Lower leg skin (tissue), 4 donors: ENCODE results near the gene CAPN13. TPM values are rescaled to one million over a fixed set of nuclear protein-coding genes. Genes with fewer than 3 reads are reported as not detected.
A peak's percentile ranks its signal among the peaks of the same experiment; 100 is the strongest.
"Not testable (repeated sequence)": the region's sequence is repeated elsewhere in the genome, so short reads cannot be mapped to it uniquely, and the experiment has no call there.

Experiments
- DNase-seq, 2 donors: peaks; one replicate each; pipeline ENCODE4 v3.0.0-alpha.2; 2019; ENCODE audit warnings: low spot score in 2 of 2
- H3K4me3 ChIP-seq: fragments of 200-600 bp; sonication (generic); 2 replicates; pipeline ENCODE4 v1.5.1; 2017; ENCODE audit warnings: mild to moderate bottlenecking, low read depth; ENCODE audit not compliant: poor library complexity, severe bottlenecking
- POLR2A ChIP-seq, 2 donors: fragments of 450-650 bp; IDR thresholded peaks; one replicate each; pipeline ENCODE4 v1.6.1; 2016 to 2017; ENCODE audit warnings: antibody characterized with exemption in 2 of 2, mild to moderate bottlenecking in 1 of 2, moderate library complexity in 1 of 2
- WGBS, 2 donors: methylation state at CpG; one replicate each; pipeline ENCODE4 v1.1.5; 2018; 5-methylcytosine and 5-hydroxymethylcytosine counted together
- intact Hi-C: fragments of 100-400 bp; cut with DNase I; formaldehyde crosslinking; loops from one replicate; pipeline ENCODE4 v1.15.0; 2023; ENCODE audit warnings: low total_unique reads
- total RNA-seq, 4 donors: library from RNA; depleted of rRNA; stranded (reverse); fragments of >200 nt; gene quantifications; one replicate each; pipeline ENCODE4 v1.1.0, GENCODE V29; 2016
- TF ChIP-seq, protein P1 (sequence below), 3 donors: fragments of 450-650 bp; IDR thresholded peaks; one replicate each; pipeline ENCODE4 v1.5.1; 2016; ENCODE audit warnings: antibody characterized with exemption in 3 of 3, mild to moderate bottlenecking in 3 of 3, moderate library complexity in 2 of 3

CAPN13 gene
- total RNA-seq, 4 donors from 2014 or later = 0.10 to 0.45 (median 0.11) TPM; not detected in 1

DNA sequence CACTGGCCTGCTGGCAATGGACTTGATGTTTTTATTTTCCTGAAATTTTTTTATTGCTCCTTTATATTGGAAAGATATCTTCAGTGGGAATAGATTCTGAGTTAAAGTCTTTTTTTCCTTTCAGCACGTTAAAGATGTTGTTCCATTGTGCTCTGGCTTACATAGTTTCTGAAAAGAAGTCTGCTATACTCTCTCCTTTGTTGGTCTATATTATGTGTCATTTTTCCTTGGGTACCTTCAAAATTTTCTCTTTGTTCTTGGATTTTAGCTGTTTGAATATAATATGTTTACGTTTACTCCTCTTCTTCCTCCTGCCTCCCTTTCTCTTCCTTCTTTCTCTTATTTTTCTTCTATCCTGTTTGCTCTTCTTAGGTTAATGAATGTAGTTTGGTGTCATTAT is 105.5 kb downstream of the CAPN13 start:
- intact Hi-C loops = no loop called here
- WGBS, 2 donors = 62 to 66% methylated on average over 2 of the region's 2 CpGs
- no peak overlapping the region for H3K4me3 ChIP-seq
- DNase-seq = no peak
- no peak for TF ChIP-seq POLR2A (IDR thresholded peaks at IDR 0.05)
- TF ChIP-seq, protein P1, sequence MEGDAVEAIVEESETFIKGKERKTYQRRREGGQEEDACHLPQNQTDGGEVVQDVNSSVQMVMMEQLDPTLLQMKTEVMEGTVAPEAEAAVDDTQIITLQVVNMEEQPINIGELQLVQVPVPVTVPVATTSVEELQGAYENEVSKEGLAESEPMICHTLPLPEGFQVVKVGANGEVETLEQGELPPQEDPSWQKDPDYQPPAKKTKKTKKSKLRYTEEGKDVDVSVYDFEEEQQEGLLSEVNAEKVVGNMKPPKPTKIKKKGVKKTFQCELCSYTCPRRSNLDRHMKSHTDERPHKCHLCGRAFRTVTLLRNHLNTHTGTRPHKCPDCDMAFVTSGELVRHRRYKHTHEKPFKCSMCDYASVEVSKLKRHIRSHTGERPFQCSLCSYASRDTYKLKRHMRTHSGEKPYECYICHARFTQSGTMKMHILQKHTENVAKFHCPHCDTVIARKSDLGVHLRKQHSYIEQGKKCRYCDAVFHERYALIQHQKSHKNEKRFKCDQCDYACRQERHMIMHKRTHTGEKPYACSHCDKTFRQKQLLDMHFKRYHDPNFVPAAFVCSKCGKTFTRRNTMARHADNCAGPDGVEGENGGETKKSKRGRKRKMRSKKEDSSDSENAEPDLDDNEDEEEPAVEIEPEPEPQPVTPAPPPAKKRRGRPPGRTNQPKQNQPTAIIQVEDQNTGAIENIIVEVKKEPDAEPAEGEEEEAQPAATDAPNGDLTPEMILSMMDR (IDR thresholded peaks at IDR 0.05) = no peak

DNA sequence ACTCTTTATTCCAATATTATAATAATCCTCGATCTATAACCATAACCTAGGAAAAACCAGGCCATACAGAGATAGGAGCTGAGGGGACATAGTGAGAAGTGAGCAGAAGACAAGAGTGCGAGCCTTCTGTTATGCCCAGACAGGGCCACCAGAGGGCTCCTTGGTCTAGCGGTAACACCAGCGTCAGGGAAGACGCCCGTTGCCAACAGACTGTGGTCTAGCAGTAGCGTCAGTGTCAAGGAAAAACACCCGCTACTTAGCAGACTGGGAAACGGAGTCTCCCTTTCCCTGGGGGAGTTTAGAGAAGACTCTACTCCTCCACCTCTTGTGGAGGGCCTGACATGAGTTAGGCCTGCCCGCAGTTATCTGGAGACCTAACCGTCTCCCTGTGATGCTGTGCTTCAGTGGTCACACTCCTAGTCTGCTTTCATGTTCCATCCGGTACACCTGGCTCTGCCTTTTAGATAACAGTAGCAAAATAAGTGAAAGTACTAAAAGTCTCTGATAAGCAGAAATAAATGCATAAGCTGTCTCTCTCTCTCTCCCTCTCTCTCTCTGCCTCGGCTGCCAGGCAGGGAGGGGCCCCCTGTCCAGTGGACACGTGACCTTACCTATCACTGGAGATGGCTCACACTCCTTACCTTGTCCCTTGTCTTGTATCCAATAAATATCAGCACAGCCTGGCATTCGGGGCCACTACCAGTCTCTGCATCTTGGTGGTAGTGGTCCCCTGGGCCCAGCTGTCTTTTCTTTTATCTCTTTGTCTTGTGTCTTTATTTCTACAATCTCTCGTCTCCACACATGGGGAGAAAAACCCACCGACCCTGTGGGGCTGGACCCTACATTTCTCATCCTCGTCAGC is 109.8 kb downstream of the CAPN13 start:
- peak in 1 of 2 donors; percentile 43 for DNase-seq
- WGBS, 2 donors = 89 to 90% methylated on average over 18 of the region's 18 CpGs
- H3K4me3 ChIP-seq, intact Hi-C loops: not testable (repeated sequence)

DNA sequence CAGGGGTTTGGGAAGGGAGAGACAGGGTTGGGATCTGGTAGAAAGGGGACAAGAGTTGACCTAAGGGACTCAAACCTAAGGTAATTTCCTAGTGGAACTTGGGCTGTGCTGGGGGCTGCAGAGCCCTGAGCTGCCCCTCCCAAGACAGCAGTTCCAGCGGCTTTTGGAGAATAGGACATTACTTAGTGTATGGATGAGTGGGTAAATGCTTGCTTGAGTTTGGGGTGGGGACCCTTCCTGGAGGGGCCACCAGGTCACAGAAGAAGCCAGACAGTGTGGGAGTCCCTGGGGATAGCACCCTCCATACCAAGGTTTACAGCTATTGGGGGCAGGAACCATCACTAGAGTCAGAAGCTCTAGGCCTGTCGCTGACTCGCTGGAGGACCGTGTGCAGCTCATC is 111.5 kb downstream of the CAPN13 start:
- H3K4me3 ChIP-seq = no peak overlapping the region
- 86 to 92% methylated on average over 4 of the region's 4 CpGs for WGBS, 2 donors
- no peak for TF ChIP-seq POLR2A (IDR thresholded peaks at IDR 0.05)
- TF ChIP-seq, protein P1 (IDR thresholded peaks at IDR 0.05) = no peak
- intact Hi-C loops = no loop called here
- DNase-seq = peak in 1 of 2 donors; percentile 39

DNA sequence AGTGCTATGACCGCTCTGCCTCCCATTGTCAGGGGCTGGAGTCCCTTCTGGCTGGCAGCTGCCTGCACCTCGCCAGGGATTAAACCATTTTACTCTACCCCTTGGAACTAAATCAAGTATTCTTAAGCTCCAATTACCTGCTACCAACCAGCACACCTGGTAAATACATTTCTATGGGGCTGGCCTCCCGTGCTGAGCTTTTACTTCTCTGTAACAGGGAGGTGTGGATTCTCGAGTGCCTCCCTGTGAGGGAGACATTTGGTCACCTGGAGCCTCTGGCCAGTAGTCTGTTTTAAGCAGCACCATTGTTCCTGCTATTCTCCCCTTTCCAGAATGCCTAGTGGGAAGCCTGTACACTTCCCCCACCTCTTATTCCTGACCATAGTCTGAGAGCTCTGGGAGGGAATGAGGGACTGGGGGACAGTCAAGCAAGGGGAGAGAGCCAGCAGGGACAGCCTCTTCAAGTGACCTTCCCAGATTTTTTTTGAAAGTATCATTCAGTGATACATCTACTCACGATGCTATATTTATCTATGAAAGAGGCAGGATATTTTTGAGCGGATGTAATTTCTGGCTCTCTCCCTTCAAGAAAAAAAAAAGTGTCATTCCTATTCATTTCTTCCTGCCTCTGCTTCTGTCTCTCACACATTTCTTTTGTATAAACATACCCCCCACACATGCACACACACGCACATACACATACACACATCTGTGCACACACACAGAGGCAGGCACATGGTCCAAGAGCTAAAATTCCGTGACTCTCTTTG is 112.8 kb downstream of the CAPN13 start:
- WGBS, 2 donors = 50 to 51% methylated on average over 8 of the region's 8 CpGs
- peak in 1 of 2 donors; percentile 48 for DNase-seq

DNA sequence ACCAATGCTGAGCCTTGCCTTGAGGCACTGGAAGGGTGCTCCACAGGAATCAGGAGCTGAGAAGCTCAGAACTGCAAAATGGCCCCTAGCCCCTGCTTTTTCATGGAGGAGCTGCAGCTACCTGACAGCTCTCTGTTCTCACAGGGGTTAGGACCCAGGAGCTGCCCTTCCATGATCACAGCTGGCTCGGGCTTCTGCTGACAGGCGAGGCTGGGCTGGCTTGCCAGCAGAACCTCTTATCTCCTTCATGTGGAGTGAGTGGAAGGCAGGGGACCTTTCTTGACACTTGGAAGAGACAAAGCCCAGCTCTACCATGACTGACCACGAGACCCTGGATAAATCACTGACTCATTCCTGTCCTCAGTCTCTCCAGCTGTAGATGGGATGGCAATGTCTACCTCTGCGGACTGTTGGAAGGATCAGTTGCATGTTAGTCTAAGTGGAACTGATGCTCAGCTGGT is 113.4 kb downstream of the CAPN13 start:
- H3K4me3 ChIP-seq = no peak overlapping the region
- intact Hi-C loops = no loop called here
- peak in 1 of 2 donors; percentile 70 for DNase-seq
- no peak for TF ChIP-seq POLR2A (IDR thresholded peaks at IDR 0.05)
- TF ChIP-seq, protein P1 (IDR thresholded peaks at IDR 0.05) = no peak
- WGBS, 2 donors = 74 to 78% methylated on average over 4 of the region's 4 CpGs

More for the DNA sequence above, 112.8 kb downstream of the CAPN13 start:
- TF ChIP-seq POLR2A (IDR thresholded peaks at IDR 0.05) = no peak
- TF ChIP-seq, protein P1 (IDR thresholded peaks at IDR 0.05) = no peak
- intact Hi-C loops = no loop called here
- H3K4me3 ChIP-seq = no peak overlapping the region

DNA sequence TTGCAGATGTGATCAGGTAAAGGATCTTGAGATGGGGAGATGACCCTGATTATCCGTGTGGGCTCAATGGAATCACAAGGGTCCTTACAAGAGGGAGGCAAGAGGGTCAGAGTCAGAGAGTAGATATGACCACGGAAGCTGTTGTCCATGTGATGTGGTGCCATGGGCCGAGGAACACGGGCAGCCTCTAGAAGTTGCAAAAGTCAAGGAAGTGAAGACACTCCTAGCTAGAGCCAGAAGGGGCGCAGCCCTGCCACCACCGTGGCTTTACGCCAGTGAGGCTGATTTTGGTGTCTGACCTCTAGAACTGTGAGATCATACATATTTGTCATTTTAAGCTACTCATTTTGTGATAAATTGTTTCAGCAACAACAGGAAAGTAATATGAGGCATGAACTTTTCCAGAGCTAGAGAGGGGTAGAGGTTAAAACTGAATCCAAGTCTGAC is 114.4 kb downstream of the CAPN13 start:
- intact Hi-C loops = no loop called here
- TF ChIP-seq, protein P1 (IDR thresholded peaks at IDR 0.05) = no peak
- no peak for TF ChIP-seq POLR2A (IDR thresholded peaks at IDR 0.05)
- DNase-seq = peak in 1 of 2 donors; percentile 65
- H3K4me3 ChIP-seq = no peak overlapping the region
- WGBS, 2 donors = 86 to 89% methylated on average over 7 of the region's 7 CpGs
